Gastrocnemius medialis (tissue), 4 donors: Measurements from ENCODE around the gene ABCG2. TPM values are rescaled to one million over a fixed set of nuclear protein-coding genes. Genes with fewer than 3 reads are reported as not detected.

Source experiments
- ATAC-seq, 2 donors: fragments of 150-250 bp; one replicate each; pipeline ENCODE4 v1.9.1; 2016
- DNase-seq, 2 donors: peaks; one replicate each; pipeline ENCODE4 v3.0.0-alpha.2; 2019
- H3K27ac ChIP-seq, 4 donors: fragments of 200-600 bp; sonication (generic); 1 replicate in 1 of 4; 2 replicates in 3 of 4; pipeline ENCODE4 v1.5.1; 2016 to 2018; ENCODE audit warnings: mild to moderate bottlenecking in 2 of 4, moderate library complexity in 1 of 4
- H3K27me3 ChIP-seq, 3 donors: fragments of 200-600 bp; sonication (generic) in 2 of 3; 1 replicate in 1 of 3; 2 replicates in 2 of 3; pipeline versions ENCODE4 v1.5.1 to v1.6.0; 2016 to 2019; ENCODE audit warnings: mild to moderate bottlenecking in 1 of 3, moderate library complexity in 1 of 3
- H3K36me3 ChIP-seq, 2 donors: fragments of 200-600 bp; sonication (generic) in 1 of 2; one replicate each; pipeline ENCODE4 v1.5.1; 2017 to 2018
- H3K4me1 ChIP-seq, 2 donors: fragments of 200-600 bp; sonication (generic) in 1 of 2; one replicate each; pipeline ENCODE4 v1.5.1; 2016 to 2017; ENCODE audit warnings: mild to moderate bottlenecking in 2 of 2
- H3K4me3 ChIP-seq, 4 donors: fragments of 200-600 bp; sonication (generic) in 3 of 4; 1 replicate in 1 of 4; 2 replicates in 3 of 4; pipeline ENCODE4 v1.5.1; 2016 to 2019; ENCODE audit warnings: mild to moderate bottlenecking in 2 of 4
- H3K9me3 ChIP-seq, 3 donors: fragments of 200-600 bp; sonication (generic) in 2 of 3; 1 replicate in 1 of 3; 2 replicates in 2 of 3; pipeline ENCODE4 v1.5.1; 2016 to 2019
- CTCF ChIP-seq, 5 experiments: fragments of 450-650 bp in 3 of 5; fragments of 200-600 bp in 2 of 5; sonication (generic) in 2 of 5; IDR thresholded peaks in 4 of 5; conservative IDR thresholded peaks in 1 of 5; 1 replicate in 4 of 5; 2 replicates in 1 of 5; pipeline ENCODE4 v1.5.1; 2016 to 2019; ENCODE audit warnings: antibody characterized with exemption in 5 of 5, mild to moderate bottlenecking in 3 of 5, moderate library complexity in 3 of 5
- POLR2A ChIP-seq, 2 donors: fragments of 450-650 bp; IDR thresholded peaks; one replicate each; pipeline ENCODE4 v1.6.1; 2017; ENCODE audit warnings: antibody characterized with exemption in 2 of 2, mild to moderate bottlenecking in 2 of 2, moderate library complexity in 2 of 2
- in situ Hi-C, 4 donors: fragments of 200-750 bp; cut with MboI; loops; one replicate each; pipeline versions ENCODE4 v1.15.0 to v1.8.0; 2017; ENCODE audit warnings: low sequenced_read_pairs in 4 of 4
- intact Hi-C: fragments of 100-400 bp; cut with DNase I; formaldehyde crosslinking; loops from one replicate; pipeline ENCODE4 v1.15.1; 2023; ENCODE audit warnings: low total_unique reads
- total RNA-seq, 4 donors: library from RNA; depleted of rRNA; stranded (reverse); fragments of >200 nt; gene quantifications; one replicate each; pipeline versions ENCODE4 v1.1.0 to v1.2.3, GENCODE V29; 2016

Gene ABCG2
- total RNA-seq, 4 donors from 2014 or later, result 0.22 to 0.75 (median 0.23) TPM; not detected in 1

- ATAC-seq, result no peak
- in situ Hi-C loops (loop anchor here in 2 of 4 donors (25.0 kb wide), 1 partner anchor 515 kb away; no protein-coding TSS in a partner anchor), intact Hi-C loops (no loop called here)
- DNase-seq, result no peak
- Histone ChIP-seq H3K27ac (no peak overlapping the region), H3K9me3 (no peaks in the 10 kb centered on the region), H3K27me3 (no peaks in the 10 kb centered on the region), H3K4me1 (no peaks in the 10 kb centered on the region), H3K36me3 (no peaks in the 10 kb centered on the region), H3K4me3 (no peak overlapping the region)
- TF ChIP-seq CTCF (IDR thresholded peaks at IDR 0.05 in 4 of 5, conservative IDR thresholded peaks at IDR 0.05 in 1 of 5) (no peak), POLR2A (IDR thresholded peaks at IDR 0.05) (no peak)
Observed at GRCh38 chr4:88202443-88202842, 44.0 kb upstream of the ABCG2 start.

- intact Hi-C loops, result no loop called here
- Histone ChIP-seq H3K9me3 (no peaks in the 10 kb centered on the region), H3K27me3 (no peaks in the 10 kb centered on the region), H3K36me3 (no peaks in the 10 kb centered on the region), H3K4me3 (no peak overlapping the region), H3K27ac (no peak overlapping the region), H3K4me1 (no peaks in the 10 kb centered on the region)
- ATAC-seq, result no peak
- in situ Hi-C loops, result loop anchor here in 2 of 4 donors (25.0 kb wide), 1 partner anchor 513 kb away; no protein-coding TSS in a partner anchor
- no peak for DNase-seq
- TF ChIP-seq POLR2A (IDR thresholded peaks at IDR 0.05) (no peak), CTCF (IDR thresholded peaks at IDR 0.05 in 4 of 5, conservative IDR thresholded peaks at IDR 0.05 in 1 of 5) (no peak)
Observed at GRCh38 chr4:88200186-88200585, 41.7 kb upstream of the ABCG2 start.

- intact Hi-C loops, result no loop called here
- no peak overlapping the region for H3K4me3 ChIP-seq
- no peaks in the 10 kb centered on the region for H3K4me1 ChIP-seq
- in situ Hi-C loops, result no loop called here
- TF ChIP-seq POLR2A (IDR thresholded peaks at IDR 0.05), result no peak
- no peak for TF ChIP-seq CTCF (IDR thresholded peaks at IDR 0.05 in 4 of 5, conservative IDR thresholded peaks at IDR 0.05 in 1 of 5)
- no peaks in the 10 kb centered on the region for H3K9me3 ChIP-seq
- ATAC-seq (no peak), DNase-seq (no peak)
- H3K27ac ChIP-seq, result no peak overlapping the region
- no peaks in the 10 kb centered on the region for H3K36me3 ChIP-seq
- no peaks in the 10 kb centered on the region for H3K27me3 ChIP-seq
Observed at GRCh38 chr4:88196523-88197185, 38.2 kb upstream of the ABCG2 start.

GRCh38 chr4:88196013-88196365 is 37.5 kb upstream of the ABCG2 start:
- ATAC-seq (no peak), DNase-seq (no peak)
- intact Hi-C loops, result no loop called here
- no peaks in the 10 kb centered on the region for H3K4me1 ChIP-seq
- no peak overlapping the region for H3K27ac ChIP-seq
- in situ Hi-C loops, result no loop called here
- no peak overlapping the region for H3K4me3 ChIP-seq
- H3K36me3 ChIP-seq, result no peaks in the 10 kb centered on the region
- TF ChIP-seq POLR2A (IDR thresholded peaks at IDR 0.05) (no peak), CTCF (IDR thresholded peaks at IDR 0.05 in 4 of 5, conservative IDR thresholded peaks at IDR 0.05 in 1 of 5) (no peak)
- H3K27me3 ChIP-seq, result no peaks in the 10 kb centered on the region
- no peaks in the 10 kb centered on the region for H3K9me3 ChIP-seq
